Mesothelial cell of epicardium (in vitro differentiated cells): Measurements from ENCODE around the gene BTF3. TPM values are rescaled to one million over a fixed set of nuclear protein-coding genes. Genes with fewer than 3 reads are reported as not detected.
"Not testable (repeated sequence)": the region's sequence is repeated elsewhere in the genome, so short reads cannot be mapped to it uniquely, and the experiment has no call there.

Experiments used
- DNase-seq, 2 experiments: peaks; one replicate each; pipeline ENCODE4 v3.0.0; 2021; ENCODE audit warnings: low spot score in 2 of 2; ENCODE audit not compliant: unreplicated experiment in 2 of 2
- H3K27ac Mint-ChIP-seq: 2 replicates; pipeline ENCODE4 v1.8.0; 2021; ENCODE audit warnings: mixed read lengths
- H3K27me3 Mint-ChIP-seq: 2 replicates; pipeline ENCODE4 v1.8.0; 2021; ENCODE audit warnings: low read depth, mixed read lengths
- H3K36me3 Mint-ChIP-seq: 2 replicates; pipeline ENCODE4 v1.8.0; 2021; ENCODE audit warnings: mixed read lengths
- H3K4me1 Mint-ChIP-seq: 2 replicates; pipeline ENCODE4 v1.8.0; 2021; ENCODE audit warnings: mixed read lengths
- H3K4me3 Mint-ChIP-seq: 2 replicates; pipeline ENCODE4 v1.8.0; 2021; ENCODE audit warnings: mild to moderate bottlenecking, moderate library complexity, mixed read lengths
- H3K9me3 Mint-ChIP-seq: 2 replicates; pipeline ENCODE4 v1.8.0; 2021; ENCODE audit warnings: mixed read lengths
- total RNA-seq: library from RNA; stranded (reverse); gene quantifications from 3 replicates; pipeline ENCODE4 v1.2.1, GENCODE V29; 2021
- TF ChIP-seq, protein P1 (sequence below): fragments of 200-600 bp; sonication (generic); IDR thresholded peaks from one replicate; pipeline ENCODE4 v1.5.0; 2021; ENCODE audit warnings: antibody characterized with exemption; ENCODE audit not compliant: unreplicated experiment

Gene BTF3
- total RNA-seq, 1 donor from 2014 or later = 641 TPM

DNA sequence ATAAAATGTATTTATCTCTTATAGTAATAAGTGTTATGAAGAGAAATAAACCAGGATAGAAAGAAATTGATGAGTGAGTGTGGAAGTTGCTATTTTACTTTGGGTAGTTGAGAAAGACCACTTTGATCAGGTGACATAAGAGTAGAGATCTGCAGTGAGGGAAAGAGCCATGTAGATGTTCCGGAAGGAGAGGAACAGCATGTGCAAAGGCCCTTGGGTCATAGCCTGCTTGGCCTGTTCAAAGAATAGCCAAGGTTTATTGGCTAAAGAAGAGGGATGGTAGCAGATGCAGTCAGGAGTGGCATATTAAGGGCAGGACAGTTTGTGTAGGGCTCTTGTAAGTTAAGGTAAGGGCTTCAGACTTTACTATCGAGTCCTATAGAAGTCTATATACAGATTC, 3.2 kb downstream of the BTF3 start:
- Mint-ChIP-seq H3K27me3 (no peaks in the 10 kb centered on the region), H3K36me3 (peaks cover 32% of the 10 kb centered on the region), H3K4me1 (peaks cover 32% of the 10 kb centered on the region), H3K4me3 (no peak overlapping the region), H3K9me3 (no peaks in the 10 kb centered on the region), H3K27ac (no peak overlapping the region)
- TF ChIP-seq, protein P1, sequence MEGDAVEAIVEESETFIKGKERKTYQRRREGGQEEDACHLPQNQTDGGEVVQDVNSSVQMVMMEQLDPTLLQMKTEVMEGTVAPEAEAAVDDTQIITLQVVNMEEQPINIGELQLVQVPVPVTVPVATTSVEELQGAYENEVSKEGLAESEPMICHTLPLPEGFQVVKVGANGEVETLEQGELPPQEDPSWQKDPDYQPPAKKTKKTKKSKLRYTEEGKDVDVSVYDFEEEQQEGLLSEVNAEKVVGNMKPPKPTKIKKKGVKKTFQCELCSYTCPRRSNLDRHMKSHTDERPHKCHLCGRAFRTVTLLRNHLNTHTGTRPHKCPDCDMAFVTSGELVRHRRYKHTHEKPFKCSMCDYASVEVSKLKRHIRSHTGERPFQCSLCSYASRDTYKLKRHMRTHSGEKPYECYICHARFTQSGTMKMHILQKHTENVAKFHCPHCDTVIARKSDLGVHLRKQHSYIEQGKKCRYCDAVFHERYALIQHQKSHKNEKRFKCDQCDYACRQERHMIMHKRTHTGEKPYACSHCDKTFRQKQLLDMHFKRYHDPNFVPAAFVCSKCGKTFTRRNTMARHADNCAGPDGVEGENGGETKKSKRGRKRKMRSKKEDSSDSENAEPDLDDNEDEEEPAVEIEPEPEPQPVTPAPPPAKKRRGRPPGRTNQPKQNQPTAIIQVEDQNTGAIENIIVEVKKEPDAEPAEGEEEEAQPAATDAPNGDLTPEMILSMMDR = no peak
- no peak for DNase-seq

DNA sequence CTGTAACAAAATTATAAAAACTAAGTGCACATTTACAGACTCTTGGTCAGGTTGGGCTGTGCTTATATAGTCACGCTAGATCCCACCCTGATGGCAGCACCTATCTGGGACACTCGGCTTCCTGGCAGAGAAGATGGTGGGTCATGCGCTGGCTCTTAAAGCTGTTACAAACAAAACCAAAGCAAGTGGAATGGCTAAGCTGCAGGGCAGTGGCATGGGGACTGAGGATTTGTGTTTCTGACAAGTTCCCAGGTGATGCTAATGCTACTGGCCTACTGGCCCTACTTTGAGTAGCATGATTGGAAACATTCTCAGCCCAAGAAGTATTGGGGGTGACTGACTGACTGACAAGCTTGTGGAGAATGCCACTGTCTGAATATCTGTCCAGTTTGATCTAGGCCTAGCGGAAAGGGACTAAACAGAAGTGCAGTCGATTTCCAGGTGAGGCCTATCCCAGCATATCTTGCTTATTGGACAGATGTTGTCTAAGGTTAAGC, 8.3 kb downstream of the BTF3 start:
- DNase-seq = no peak
- Mint-ChIP-seq H3K4me1 (no peaks in the 10 kb centered on the region), H3K27ac (no peak overlapping the region), H3K4me3 (no peak overlapping the region), H3K27me3 (no peaks in the 10 kb centered on the region), H3K36me3 (peaks cover 27% of the 10 kb centered on the region), H3K9me3 (no peaks in the 10 kb centered on the region)
- TF ChIP-seq, protein P1 = no peak

DNA sequence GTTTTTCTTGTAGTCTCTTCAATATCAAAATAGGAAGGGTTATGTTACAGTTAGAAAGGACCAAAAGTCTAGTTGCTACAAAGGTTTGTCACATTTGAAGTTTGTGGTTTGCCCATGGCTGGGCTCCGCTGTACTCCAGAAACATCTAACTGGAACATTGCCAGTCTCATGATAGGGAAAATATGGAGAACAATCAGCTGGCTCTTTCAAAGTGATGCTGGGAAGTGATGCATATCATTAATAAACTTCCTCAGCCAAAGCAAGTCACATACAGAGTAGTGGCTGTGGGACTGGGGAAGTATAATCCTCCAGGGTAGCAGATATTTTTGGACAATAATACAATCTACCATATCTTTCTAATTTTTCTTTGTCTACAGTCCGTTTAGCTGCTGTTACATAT, 8.8 kb downstream of the BTF3 start:
- TF ChIP-seq, protein P1 = no peak
- no peak overlapping the region for H3K4me3 Mint-ChIP-seq
- no peak overlapping the region for H3K27ac Mint-ChIP-seq
- H3K4me1 Mint-ChIP-seq = no peaks in the 10 kb centered on the region
- H3K27me3 Mint-ChIP-seq = no peaks in the 10 kb centered on the region
- peaks cover 27% of the 10 kb centered on the region for H3K36me3 Mint-ChIP-seq
- DNase-seq = no peak
- no peaks in the 10 kb centered on the region for H3K9me3 Mint-ChIP-seq

DNA sequence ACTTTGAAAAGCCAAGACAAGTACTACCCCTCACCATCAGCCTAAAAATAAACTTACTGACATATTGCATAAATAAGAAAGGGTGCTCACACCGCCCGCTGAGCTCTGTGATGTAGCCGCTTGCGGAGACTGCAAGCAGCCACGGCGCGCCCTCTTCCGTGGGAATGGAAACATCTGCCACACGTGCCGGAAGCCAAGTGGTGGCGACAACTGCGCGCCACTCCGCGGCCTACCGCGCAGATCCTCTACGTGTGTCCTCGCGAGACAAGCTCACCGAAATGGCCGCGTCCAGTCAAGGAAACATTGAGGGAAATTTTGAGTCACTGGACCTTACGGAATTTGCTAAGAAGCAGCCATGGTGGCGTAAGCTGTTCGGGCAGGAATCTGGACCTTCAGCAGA, 10.3 kb downstream of the BTF3 start:
- H3K4me1 Mint-ChIP-seq, H3K9me3 Mint-ChIP-seq, DNase-seq, H3K27ac Mint-ChIP-seq, H3K4me3 Mint-ChIP-seq, H3K27me3 Mint-ChIP-seq: not testable (repeated sequence)
- peaks cover 17% of the 10 kb centered on the region for H3K36me3 Mint-ChIP-seq

DNA sequence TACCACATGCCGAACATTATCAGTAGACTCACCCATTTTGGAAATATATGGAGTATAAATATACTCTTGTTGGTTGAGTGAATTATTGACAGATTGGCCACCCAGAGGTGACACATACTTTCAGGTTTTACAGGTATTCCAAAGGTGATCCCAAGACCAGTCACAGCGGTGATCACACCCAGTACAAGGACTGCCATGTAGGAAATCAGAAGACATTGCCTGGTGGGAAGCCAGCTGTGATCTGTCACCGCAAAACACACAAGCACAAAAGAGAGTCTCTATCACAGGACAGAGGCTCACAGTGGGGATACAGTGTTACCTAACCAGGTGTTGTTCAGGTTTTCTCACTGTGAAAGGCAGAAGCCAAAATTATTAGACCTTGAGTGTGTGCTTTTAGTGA, 15.8 kb downstream of the BTF3 start:
- no peak for DNase-seq
- Mint-ChIP-seq H3K27me3 (no peaks in the 10 kb centered on the region), H3K27ac (no peak overlapping the region), H3K9me3 (no peaks in the 10 kb centered on the region), H3K4me1 (peaks cover 6% of the 10 kb centered on the region), H3K36me3 (peaks cover 3% of the 10 kb centered on the region), H3K4me3 (no peak overlapping the region)
- TF ChIP-seq, protein P1 = no peak

DNA sequence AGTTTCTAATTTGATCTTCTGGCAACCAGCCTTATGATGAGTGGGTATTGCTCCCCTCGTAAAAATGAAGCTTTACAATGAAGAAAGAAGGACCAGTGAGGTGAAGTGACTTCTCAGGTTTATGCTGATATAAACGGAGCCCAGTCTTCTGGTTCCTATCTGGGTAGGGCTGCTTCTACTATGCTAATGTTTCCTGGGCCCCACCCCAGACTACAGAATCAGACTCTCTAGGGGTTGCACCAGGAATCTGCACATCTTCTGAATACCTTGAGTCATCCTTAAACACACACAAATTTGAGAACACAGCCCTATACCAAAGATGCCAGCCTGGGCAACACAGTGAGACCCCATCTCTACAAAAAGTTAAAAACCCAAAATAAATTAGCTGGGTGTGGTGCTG, 16.2 kb downstream of the BTF3 start:
- H3K4me1 Mint-ChIP-seq = peaks cover 8% of the 10 kb centered on the region
- no peak for DNase-seq
- no peaks in the 10 kb centered on the region for H3K9me3 Mint-ChIP-seq
- H3K36me3 Mint-ChIP-seq = peaks cover under 1% of the 10 kb centered on the region
- TF ChIP-seq, protein P1 = no peak
- no peak overlapping the region for H3K4me3 Mint-ChIP-seq
- no peaks in the 10 kb centered on the region for H3K27me3 Mint-ChIP-seq
- H3K27ac Mint-ChIP-seq = no peak overlapping the region
